HG03060 (cell line): ENCODE results near the gene DRG1.
"Not testable (repeated sequence)": the region's sequence is repeated elsewhere in the genome, so short reads cannot be mapped to it uniquely, and the experiment has no call there.

Experiments
- ATAC-seq: cut with Tn5 transposase; IDR thresholded peaks from one replicate; pipeline ENCODE4 v1.9.1; 2021; ENCODE audit warnings: low read depth, moderate number of reproducible peaks; ENCODE audit not compliant: unreplicated experiment

The DRG1 gene

DNA sequence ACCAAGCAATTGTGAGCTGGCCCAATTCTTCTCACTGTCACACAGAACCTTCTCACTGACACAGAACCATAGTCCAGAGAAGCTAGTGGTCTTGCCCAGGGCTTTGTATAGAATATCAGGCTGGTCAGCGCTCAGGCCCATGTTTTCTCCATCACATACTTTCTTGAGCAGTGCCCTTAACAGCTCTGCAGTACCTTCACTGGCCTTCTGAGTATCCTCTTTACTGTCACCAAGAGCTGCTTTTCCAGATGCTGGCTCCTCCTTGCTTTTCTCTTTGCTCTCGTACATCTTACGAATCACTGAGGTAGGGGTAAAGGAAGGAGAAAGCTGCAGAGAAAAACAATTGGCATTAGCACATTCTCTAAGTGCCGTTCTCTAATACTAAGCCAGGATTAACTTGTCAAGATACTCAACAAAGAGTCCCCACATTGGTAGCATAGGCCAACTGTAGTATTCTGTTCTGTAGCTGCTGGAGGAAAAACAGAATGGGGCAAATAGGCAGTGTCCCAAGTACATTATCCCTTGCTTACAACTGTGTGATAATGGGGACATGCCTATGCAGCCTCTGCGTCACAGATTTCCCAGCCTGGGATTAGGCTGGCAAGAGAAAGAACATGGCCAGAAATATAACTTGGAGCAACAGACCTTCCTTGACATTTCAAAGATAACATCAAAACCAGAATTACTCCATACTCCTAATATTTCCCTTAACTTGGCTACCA, 43.5 kb downstream of the DRG1 start:
- no peak for ATAC-seq

DNA sequence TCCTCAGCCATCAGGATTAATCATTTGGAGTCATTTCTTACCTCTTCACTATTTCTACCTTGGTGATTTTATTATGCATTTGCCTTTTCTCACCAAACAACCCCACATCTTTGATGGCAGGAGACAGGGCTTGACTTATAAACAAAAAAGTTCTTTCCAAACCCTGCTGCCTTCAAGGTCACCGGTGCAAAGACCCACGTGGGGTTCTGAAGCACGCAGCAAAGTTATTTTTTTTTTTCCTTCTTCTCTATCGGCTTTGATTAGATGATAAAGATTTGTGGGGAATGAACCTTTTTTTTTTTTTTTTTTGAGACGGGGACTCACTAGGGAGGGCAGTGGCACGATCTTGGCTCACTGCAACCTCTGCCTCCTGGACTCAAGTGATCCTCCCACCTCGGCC, 44.1 kb downstream of the DRG1 start:
- ATAC-seq, result no peak

DNA sequence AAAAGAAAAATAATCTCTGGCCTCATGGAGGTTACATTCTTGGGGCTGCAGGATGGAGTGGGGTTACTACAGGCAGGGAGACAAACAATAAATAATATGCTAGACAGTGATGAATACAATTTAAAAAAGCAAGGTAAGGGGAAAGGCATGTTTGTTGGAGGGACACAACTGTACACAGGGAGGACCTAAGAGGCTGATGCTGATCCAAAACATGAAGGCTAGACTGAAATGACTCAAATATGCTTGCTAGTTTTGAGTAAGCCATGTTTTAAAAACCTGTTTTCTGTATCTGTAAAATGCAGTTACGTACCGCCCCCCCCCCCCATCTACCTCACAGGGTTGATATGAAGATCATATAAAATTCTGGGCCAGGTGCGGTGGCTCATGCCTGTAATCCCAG, 46.2 kb downstream of the DRG1 start:
- no peak for ATAC-seq

DNA sequence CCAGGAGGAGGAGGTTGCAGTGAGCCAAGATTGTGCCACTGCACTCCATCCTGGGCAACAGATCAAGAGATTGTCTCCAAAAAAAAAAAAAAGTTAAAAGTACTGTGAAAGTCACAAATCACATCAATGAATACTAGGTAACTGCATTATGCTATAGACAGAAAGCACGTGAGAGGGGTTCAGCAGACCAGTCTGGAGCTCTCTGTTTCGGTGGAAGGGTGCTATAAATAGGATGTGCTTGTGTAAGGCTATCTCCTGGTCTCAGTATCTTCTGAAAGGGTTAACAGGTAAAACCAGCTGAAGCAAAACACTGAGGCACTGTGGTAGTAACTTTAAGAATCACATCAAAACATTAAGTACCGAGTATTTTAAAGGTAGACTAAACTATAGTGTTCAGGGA, 46.8 kb downstream of the DRG1 start:
- no peak for ATAC-seq

DNA sequence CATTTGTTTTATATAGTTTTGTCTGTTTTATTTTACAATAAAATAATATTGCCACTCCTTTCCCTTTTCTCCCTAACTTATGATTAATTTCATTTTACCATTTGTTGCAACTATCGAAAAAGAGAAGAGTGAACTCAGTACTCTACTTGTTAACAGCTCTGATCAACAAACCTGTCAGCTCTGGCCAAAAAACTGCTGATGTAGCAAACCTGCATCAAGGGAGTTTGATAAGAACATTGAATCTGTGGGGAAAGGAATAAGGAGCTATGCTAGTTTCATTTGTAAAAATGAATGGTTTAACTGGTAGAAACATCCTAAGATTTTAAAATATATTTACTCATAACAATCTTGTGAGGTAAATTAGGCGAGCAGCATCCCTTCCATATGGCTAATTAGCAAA, 47.4 kb downstream of the DRG1 start:
- no peak for ATAC-seq

DNA sequence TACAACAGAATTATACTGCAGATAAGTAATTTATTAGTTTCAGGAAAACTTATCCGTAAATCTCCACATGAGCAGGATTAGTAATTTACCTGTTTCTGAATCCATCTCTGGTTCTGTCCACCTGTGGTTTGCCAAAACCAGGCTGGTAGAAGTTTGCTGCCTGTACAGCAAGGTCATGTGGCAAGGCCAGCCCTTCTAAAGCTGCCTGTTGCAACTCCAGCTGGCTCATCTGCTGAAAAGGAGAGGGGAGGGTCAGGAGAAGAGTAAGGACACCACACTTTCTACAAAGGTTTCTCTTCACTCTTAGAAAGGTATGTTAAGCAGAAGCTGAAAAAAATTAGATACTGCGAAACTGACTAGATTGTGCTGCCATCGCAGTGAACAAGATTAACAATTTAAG, 47.9 kb downstream of the DRG1 start:
- no peak for ATAC-seq

DNA sequence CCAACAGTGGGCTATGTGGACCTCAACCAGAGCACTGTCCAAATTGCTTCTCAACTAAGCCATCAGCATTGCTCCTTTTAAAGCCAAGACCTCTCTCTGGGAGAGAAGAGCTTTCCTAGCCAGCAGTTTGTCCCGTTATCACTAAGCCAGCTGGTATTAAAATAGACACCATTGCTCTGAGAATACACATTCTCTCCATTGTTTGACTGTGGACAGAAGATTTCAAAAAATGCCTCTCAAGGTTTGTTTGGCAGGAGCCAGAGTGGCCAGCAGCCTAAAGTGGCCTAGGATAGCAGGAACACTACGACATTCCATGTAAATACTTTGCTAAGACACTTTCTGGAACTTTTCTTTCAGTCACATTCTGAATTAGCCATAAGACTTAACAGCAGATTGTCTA, 49.0 kb downstream of the DRG1 start:
- no peak for ATAC-seq

DNA sequence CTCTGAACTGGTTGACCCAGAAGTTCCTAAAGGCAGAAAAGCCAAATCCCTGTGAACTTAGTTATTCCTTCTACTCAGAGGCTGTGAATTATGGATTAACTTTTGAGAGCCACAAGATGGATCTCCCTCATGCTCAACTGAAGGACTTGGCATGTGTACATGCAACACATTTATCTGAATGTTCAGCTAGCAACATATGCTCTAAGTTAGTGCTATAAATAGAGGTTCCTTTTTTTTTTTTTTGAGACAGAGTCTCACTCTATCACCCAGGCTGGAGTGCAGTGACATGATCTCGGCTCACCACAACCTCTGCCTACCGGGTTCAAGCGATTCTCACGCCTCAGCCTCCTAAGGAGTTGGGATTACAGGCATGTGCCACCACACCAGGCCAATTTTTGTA, 50.1 kb downstream of the DRG1 start:
- ATAC-seq, result no peak

DNA sequence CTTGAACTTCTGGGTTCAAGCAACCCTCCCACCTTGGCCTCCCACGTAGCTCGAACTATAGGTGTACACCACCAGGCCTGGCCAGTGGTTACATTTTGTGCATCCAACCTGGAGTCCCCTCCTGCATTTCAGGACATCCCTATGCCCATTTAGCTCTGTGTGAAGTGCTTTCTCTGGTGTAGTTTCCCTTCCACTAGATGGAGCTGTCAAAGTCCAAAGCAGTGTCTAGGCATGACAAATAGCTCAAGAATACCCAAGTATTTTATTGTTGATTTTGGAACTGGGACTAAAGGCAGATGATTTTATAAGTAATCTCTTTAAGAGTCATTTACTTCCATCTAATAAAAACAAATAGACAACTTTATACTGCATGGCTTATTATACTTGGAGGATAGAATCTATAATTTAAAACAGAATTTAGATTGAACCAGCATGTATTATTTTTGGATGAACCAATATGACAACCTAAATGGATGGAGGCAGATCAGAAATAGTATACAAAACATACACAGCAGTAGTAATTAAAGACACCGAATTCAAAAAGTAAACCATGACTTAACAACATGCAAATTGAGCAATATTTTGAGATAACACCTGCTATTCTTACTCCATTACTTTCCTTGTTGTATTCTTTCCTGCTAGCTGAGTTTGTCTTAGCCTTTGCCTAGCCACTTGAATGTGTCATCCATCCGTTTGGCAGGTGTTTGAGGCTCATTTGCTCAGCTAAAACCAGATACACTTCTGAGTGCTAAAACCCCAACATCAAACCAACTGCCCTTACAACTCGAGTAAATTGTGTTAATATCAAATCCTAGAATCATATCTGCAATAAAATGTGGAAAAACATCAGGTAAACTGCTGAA, 52.5 kb downstream of the DRG1 start:
- ATAC-seq, result no peak

DNA sequence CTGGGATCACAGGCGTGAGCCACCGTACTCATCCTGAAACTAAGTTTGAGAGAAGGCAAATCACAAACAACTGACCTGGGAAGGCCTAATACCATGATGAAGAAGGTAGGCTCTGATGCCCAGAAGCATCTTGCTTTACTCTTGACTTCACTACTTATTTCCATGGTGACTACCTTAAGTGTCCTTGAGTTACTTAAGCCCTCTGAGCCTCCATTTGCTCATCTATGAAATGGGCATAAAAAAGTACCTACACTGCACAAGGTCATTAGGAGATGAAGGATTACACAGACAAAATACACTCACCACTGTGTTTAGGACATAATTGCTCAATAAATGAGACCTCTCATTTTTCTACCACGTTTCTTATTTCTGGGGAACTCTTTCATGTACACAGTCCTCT, 62.3 kb downstream of the DRG1 start:
- no peak for ATAC-seq

DNA sequence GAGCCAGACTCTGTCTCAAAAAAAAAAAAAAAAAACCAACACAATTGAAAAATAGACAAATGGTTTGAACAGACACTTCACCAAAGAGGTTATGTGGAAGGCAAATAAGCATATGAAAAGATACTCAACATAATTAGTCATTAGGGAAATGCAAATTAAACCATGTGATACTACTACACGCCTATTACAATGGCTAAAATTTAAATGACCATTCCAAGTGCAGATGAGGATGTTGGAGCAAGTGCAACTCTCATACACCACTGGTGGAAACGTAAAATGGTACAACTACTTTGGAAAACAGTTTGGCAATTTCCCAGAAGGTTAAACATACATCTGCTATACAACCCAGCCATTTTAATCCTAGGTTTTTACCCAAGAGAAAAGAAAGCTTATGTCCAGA, 65.9 kb downstream of the DRG1 start:
- ATAC-seq, result no peak

DNA sequence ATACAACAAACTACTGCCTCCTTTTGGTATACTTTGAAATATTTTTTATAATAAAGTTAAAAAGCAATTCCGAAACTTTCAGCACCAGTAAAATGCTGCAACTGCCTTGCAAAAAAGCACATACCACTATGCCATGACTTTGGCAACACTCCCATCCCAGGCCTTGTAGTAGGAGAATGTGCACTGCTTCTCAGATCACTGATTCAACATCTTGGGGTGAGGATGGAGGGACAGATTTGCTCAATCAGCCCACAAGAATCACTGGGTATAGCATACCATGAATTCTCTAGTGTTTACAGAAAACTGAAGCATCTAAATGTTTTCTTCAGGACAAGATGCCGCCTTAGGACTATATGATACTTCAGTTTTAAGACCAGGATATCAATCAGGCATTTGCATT, 75.3 kb downstream of the DRG1 start:
- ATAC-seq, result no peak

DNA sequence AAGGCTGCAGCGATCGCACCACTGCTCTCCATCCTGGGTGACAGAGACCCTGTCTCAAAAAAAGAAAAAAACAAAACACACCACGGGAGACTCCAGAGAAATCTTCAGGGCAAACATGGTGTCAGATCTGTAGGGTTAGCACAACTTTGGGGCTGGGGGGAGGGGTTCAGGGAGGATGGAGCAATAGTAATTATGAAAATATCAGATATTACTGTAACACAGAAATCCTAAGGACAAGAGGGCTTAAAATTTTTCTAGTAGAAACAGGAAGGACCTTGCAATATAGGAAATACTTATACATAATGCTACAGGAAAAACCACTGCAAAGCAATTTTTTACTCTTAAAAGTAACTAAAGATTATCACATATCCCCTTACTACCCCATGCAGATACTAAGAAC, 76.4 kb downstream of the DRG1 start:
- ATAC-seq, result no peak

DNA sequence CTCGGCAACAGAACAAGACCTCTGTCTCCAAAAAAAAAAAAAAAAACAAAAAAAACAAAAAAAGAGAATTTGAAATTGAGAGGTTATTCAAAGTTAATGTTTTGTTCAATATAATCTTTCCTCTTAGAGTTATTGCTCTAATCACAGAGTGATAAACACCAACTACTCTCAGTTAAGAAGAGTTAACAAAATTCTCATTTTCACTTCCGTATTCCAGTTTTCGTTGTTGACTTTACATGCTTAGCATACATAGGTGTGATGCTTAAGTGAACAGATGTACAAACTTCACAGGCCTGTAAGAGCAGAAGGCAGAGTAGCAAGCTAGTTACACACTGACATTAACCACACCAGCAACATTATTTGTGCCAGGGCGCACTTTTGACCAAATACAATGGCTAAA, 77.9 kb downstream of the DRG1 start:
- ATAC-seq, result no peak

DNA sequence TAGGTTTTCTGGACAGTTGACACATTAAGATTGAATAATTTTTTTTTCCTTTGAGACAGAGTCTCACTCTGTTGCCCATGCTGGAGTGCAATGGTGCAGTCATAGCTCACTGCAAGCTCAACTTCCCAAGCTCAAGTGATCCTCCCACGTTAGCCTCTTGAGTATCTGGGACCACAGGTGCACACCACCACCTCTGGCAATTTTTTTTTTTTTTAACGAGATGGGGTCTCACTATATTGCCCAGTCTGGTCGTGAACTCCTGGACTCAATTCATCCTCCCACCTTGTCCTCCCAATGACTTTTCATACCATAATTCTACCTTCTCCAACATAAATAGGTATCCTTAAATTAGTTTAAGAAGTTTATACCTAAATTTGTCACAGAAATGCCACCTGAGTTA, 81.7 kb downstream of the DRG1 start:
- no peak for ATAC-seq

DNA sequence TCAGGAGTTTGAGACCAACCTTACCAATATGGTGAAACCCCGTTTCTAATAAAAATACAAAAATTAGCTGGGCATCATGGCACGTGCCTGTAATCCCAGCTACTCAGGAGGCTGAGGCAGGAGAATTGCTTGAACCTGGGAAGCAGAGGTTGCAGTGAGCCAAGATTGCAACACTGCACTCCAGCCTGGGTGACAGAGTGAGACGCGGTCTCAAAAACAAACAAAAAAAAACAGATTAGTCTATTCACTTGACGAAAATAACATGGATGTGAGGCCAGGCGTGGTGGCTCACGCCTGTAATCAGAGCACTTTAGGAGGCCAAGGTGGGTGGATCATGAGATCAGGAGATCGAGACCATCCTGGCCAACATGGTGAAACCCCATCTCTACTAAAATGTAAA, 83.1 kb downstream of the DRG1 start:
- not testable (repeated sequence) for ATAC-seq
